Thoracic aorta (tissue), 2 donors: Measurements from ENCODE around the gene ETFA. TPM values are rescaled to one million over a fixed set of nuclear protein-coding genes. Genes with fewer than 3 reads are reported as not detected.
A peak's percentile ranks its signal among the peaks of the same experiment; 100 is the strongest.

Experiments
- ATAC-seq: fragments of 150-250 bp; one replicate; pipeline ENCODE4 v1.8.0; 2017; ENCODE audit warnings: low read depth; ENCODE audit not compliant: insufficient number of reproducible peaks, low FRiP score
- DNase-seq: peaks from one replicate; pipeline ENCODE4 v3.0.0-alpha.2; 2020; ENCODE audit warnings: low spot score
- H3K27ac ChIP-seq, 2 donors: fragments of 200-600 bp; sonication (generic); 1 replicate in 1 of 2; 2 replicates in 1 of 2; pipeline ENCODE4 v1.5.1; 2016; ENCODE audit warnings: mild to moderate bottlenecking in 2 of 2, moderate library complexity in 2 of 2
- H3K27me3 ChIP-seq: fragments of 200-600 bp; sonication (generic); replicated peaks from 2 replicates; pipeline ENCODE4 v1.6.0; 2016; ENCODE audit warnings: mild to moderate bottlenecking; ENCODE audit not compliant: insufficient read depth
- H3K36me3 ChIP-seq: fragments of 200-600 bp; sonication (generic); one replicate; pipeline ENCODE4 v1.5.1; 2016
- H3K4me1 ChIP-seq, 2 donors: fragments of 200-600 bp; sonication (generic); 1 replicate in 1 of 2; 2 replicates in 1 of 2; pipeline versions ENCODE4 v1.5.1 to v1.6.0; 2016; ENCODE audit warnings: low read depth in 2 of 2, mild to moderate bottlenecking in 1 of 2; ENCODE audit not compliant: control insufficient read depth in 1 of 2
- H3K4me3 ChIP-seq: fragments of 200-600 bp; sonication (generic); 2 replicates; pipeline ENCODE4 v1.5.1; 2016; ENCODE audit warnings: mild to moderate bottlenecking
- H3K9me3 ChIP-seq: fragments of 200-600 bp; sonication (generic); 2 replicates; pipeline ENCODE4 v1.5.1; 2016
- total RNA-seq, 2 donors: library from RNA; depleted of rRNA; stranded (reverse); fragments of >200 nt; gene quantifications; one replicate each; pipeline versions ENCODE4 v1.1.0 to v1.2.3, GENCODE V29; 2016
- TF ChIP-seq, protein P1 (sequence below): fragments of 200-600 bp; sonication (generic); IDR thresholded peaks from one replicate; pipeline ENCODE4 v1.5.1; 2019; ENCODE audit warnings: antibody characterized with exemption

Gene ETFA
- total RNA-seq, 2 donors from 2014 or later = 56.9 to 57.1 TPM

DNA sequence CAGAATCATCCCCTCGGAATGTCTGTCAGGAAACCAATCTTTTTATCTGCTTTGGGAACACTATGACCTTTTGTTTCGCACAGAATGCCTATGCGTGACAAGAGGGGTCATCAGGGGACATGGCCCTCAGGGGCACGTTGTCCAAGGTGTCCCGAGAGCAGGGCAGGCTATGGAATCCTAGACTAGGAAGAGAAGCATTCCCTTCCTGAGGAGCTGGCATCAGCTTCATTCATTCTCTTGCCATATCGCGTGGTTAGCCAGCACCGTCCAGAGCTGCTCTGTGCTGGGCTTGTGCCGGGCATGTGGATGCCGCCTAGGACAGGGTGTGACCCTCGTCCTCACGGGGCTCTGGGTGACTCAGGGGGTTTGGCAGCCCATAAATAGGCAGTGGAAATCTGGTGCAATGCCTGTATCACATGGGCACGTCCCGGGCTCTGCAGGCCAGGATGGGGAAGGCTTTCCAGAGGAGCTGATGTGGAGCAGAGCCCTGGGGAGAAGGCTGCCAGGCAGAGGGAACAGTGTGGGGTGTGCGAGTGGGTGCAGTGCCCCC lies 133.7 kb downstream of the ETFA start:
- Histone ChIP-seq H3K36me3 (no peaks in the 10 kb centered on the region), H3K4me3 (peak overlapping the region; percentile 35), H3K27ac (peak overlapping the region; percentile 40 to 59), H3K27me3 (no peaks in the 10 kb centered on the region), H3K4me1 (peaks cover 18 to 21% of the 10 kb centered on the region in 2 donors), H3K9me3 (no peaks in the 10 kb centered on the region)
- TF ChIP-seq, protein P1, sequence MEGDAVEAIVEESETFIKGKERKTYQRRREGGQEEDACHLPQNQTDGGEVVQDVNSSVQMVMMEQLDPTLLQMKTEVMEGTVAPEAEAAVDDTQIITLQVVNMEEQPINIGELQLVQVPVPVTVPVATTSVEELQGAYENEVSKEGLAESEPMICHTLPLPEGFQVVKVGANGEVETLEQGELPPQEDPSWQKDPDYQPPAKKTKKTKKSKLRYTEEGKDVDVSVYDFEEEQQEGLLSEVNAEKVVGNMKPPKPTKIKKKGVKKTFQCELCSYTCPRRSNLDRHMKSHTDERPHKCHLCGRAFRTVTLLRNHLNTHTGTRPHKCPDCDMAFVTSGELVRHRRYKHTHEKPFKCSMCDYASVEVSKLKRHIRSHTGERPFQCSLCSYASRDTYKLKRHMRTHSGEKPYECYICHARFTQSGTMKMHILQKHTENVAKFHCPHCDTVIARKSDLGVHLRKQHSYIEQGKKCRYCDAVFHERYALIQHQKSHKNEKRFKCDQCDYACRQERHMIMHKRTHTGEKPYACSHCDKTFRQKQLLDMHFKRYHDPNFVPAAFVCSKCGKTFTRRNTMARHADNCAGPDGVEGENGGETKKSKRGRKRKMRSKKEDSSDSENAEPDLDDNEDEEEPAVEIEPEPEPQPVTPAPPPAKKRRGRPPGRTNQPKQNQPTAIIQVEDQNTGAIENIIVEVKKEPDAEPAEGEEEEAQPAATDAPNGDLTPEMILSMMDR = no peak
- peak; percentile 48 for DNase-seq
- ATAC-seq = peak; percentile 87

DNA sequence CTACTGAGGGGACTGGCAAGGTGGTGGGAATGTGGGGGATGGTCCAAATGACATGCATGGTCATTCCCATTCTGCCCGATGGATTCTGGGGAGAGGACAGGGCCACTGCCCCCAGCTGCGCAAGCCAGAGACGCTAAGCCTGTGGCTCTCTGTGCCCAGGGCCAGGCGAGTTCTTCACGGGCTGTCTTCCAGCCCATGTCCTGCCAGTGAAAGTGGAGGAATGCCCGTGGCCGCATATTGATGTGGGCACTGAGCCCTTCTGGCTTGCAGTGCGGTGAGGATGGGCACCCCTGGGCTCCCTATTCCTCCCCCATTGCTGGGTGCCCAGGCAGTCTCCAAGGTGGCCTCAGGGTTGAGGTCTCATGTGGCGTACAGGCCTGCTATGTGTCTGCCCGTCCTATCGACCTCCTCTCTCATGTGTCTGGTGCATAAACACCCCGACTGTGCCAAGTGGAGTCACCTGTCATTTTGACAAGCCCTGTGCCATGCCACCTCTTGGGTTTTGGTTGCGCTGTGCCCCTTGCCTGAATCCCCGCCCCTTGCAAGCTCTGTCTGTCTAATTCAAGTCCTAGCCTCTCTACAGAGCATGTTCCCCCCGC lies 134.7 kb downstream of the ETFA start:
- no peaks in the 10 kb centered on the region for H3K9me3 ChIP-seq
- peak overlapping the region in 1 of 2 donors; percentile 59 for H3K27ac ChIP-seq
- H3K36me3 ChIP-seq = no peaks in the 10 kb centered on the region
- TF ChIP-seq, protein P1 = no peak
- no peak for DNase-seq
- no peak overlapping the region for H3K4me3 ChIP-seq
- no peaks in the 10 kb centered on the region for H3K27me3 ChIP-seq
- H3K4me1 ChIP-seq = peaks cover 18 to 21% of the 10 kb centered on the region in 2 donors
- ATAC-seq = no peak

DNA sequence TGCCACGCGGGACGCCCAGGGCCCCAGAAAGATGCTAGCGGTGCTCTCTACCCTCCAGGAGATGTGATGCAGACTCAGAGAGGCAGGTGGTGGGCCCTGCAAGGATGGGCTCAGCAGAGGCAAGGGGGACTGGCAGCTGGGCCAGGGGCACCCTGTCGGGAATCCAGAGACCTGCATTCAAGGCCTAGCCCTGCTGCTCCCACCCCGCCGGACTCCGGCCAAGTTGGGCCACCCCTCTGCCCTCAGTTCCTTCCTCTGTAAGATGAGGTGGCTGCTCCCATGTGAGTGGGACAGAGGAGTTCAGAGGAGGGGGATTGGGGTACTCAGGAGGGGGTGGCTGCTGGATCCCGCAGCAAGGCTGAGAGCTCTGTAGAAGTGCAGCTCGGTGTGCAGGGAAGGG lies 135.2 kb downstream of the ETFA start:
- Histone ChIP-seq H3K9me3 (no peaks in the 10 kb centered on the region), H3K4me3 (no peak overlapping the region), H3K27ac (no peak overlapping the region), H3K36me3 (no peaks in the 10 kb centered on the region), H3K27me3 (no peaks in the 10 kb centered on the region), H3K4me1 (peaks cover 18 to 21% of the 10 kb centered on the region in 2 donors)
- TF ChIP-seq, protein P1 = no peak
- ATAC-seq = no peak
- DNase-seq = no peak

DNA sequence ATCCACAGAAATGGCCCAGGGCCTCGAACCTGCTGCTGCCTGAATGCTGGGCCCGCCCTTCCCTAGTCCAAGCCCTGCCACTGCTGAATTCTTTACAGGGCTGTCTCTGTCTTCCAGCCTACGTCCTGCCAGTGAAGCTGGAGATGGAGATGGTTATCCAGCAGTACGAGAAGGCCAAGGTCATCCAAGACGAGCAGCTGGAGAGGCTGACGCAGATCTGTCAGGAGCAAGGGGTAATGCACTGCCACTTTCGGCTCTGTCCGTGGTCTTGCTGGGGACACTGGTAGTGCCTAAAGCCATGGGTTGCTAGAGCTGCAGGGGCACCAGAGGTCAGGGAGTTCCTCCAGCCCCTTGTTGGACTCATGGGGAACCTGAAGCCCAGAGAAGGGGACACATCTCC lies 135.8 kb downstream of the ETFA start:
- no peaks in the 10 kb centered on the region for H3K27me3 ChIP-seq
- H3K4me1 ChIP-seq = peaks cover 20 to 21% of the 10 kb centered on the region in 2 donors
- no peak for ATAC-seq
- TF ChIP-seq, protein P1 = no peak
- H3K27ac ChIP-seq = no peak overlapping the region
- no peak for DNase-seq
- H3K9me3 ChIP-seq = no peaks in the 10 kb centered on the region
- no peak overlapping the region for H3K4me3 ChIP-seq
- H3K36me3 ChIP-seq = no peaks in the 10 kb centered on the region

DNA sequence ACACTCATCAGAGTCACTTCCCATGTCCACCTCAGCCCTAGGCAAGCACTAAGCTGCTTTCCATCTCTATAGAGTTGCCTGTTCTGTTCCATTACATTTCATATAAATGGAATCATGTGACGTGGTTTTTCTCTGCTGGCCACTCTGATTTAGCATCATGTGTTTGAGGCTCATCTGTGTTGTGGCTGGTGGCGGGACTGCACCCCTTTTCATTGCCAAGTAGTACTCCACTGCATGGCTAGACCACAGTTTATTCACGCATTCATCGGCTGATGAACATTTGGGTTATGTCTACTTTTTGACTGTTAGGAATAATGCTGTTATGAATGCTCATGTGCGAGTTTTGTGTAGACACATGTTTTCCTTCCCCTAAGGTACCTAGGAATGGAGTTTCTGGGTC lies 136.6 kb downstream of the ETFA start:
- H3K27ac ChIP-seq = no peak overlapping the region
- no peaks in the 10 kb centered on the region for H3K9me3 ChIP-seq
- TF ChIP-seq, protein P1 = no peak
- peaks cover 21 to 25% of the 10 kb centered on the region in 2 donors for H3K4me1 ChIP-seq
- no peak overlapping the region for H3K4me3 ChIP-seq
- H3K36me3 ChIP-seq = no peaks in the 10 kb centered on the region
- ATAC-seq = no peak
- DNase-seq = no peak
- H3K27me3 ChIP-seq = no peaks in the 10 kb centered on the region
